ENCODE results near the gene VCAM1. TPM values are rescaled to one million over a fixed set of nuclear protein-coding genes. Genes with fewer than 3 reads are reported as not detected.

Gene VCAM1
- total and polyA plus RNA-seq, 11 donors: 1.3 to 40.7 (median 3.9) TPM

GRCh38 chr1:100703716-100704115, 15.8 kb upstream of the VCAM1 start:
- no peak for DNase-seq
- TF ChIP-seq CTCF (IDR thresholded peaks at IDR 0.05) (no peak), POLR2A (IDR thresholded peaks at IDR 0.05) (no peak)
- Histone ChIP-seq H3K4me1 (peaks cover 0 to 16% (median 0%) of the 10 kb centered on the region in 12 donors), H3K36me3 (no peaks in the 10 kb centered on the region), H3K9me3 (no peaks in the 10 kb centered on the region), H3K27ac (no peak overlapping the region), H3K4me3 (no peak overlapping the region), H3K27me3 (no peaks in the 10 kb centered on the region)
- no peak for ATAC-seq
- 64 to 88% (median 71%) methylated on average over 2 of the region's 2 CpGs for WGBS, 4 donors
- intact Hi-C loops (cut with DNase I): no loop called here

DNA sequence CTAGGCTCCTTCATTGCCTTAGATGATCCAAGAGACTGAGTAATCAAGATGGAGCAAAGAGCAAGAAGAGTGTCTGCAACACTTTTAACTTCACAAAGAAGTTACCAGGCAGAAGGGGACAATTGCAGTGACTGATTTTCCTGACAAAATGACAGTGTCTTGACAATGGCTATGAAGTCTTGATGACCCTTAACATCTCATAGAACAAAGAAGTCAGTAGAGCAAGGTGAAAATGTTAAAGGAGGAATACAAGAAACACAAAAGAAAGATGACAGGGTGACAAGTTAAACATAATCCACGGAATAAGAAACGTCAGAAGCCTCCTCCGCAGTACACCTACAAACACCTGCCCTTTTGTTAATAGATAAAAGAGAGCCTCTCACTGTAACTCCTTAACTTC, 15.1 kb upstream of the VCAM1 start:
- TF ChIP-seq POLR2A (IDR thresholded peaks at IDR 0.05) (no peak), CTCF (IDR thresholded peaks at IDR 0.05) (no peak)
- intact Hi-C loops (cut with DNase I): no loop called here
- 88 to 94% (median 92%) methylated on average over 3 of the region's 3 CpGs for WGBS, 4 donors
- Histone ChIP-seq H3K4me3 (no peak overlapping the region), H3K9me3 (no peaks in the 10 kb centered on the region), H3K4me1 (peaks cover 0 to 24% (median 3%) of the 10 kb centered on the region in 12 donors), H3K27me3 (no peaks in the 10 kb centered on the region), H3K36me3 (no peaks in the 10 kb centered on the region), H3K27ac (no peak overlapping the region)
- ATAC-seq: no peak
- no peak for DNase-seq

DNA sequence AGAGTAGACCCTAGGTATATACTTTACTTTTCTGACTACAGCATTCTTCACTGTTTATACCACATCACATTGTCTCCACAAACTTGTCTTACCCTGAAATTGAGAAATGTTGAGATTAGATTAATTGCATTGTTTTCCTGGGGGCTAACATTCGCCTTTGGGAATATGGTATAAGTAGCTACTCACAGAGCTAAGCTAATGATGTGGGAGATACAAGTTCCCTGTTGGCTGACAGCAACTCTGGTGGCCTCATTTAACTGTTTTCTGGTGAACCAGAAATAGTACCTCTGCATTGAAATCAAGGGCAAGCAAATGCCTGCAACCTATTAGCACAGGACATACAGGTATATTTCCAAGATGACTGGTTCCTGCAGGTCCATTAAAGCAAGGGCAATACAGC, 13.2 kb upstream of the VCAM1 start:
- Histone ChIP-seq H3K4me3 (no peak overlapping the region), H3K36me3 (no peaks in the 10 kb centered on the region), H3K27ac (no peak overlapping the region), H3K9me3 (no peaks in the 10 kb centered on the region), H3K27me3 (no peaks in the 10 kb centered on the region), H3K4me1 (peaks cover 0 to 26% (median 3%) of the 10 kb centered on the region in 12 donors)
- WGBS, 4 donors: 87 to 99% (median 95%) methylated on average over 1 of the region's 1 CpG
- ATAC-seq (no peak), DNase-seq (no peak)
- intact Hi-C loops (cut with DNase I): no loop called here
- TF ChIP-seq CTCF (IDR thresholded peaks at IDR 0.05): no peak
- no peak for TF ChIP-seq POLR2A (IDR thresholded peaks at IDR 0.05)

- intact Hi-C loops (cut with DNase I): no loop called here
- WGBS, 4 donors: 87 to 97% (median 92%) methylated on average over 1 of the region's 1 CpG
Measured at GRCh38 chr1:100706856-100707255, 12.7 kb upstream of the VCAM1 start.

More at GRCh38 chr1:100706856-100707255, 12.7 kb upstream of the VCAM1 start:
- no peak overlapping the region for H3K4me3 ChIP-seq
- DNase-seq (no peak), ATAC-seq (no peak)
- H3K4me1 ChIP-seq: peaks cover 0 to 26% (median 3%) of the 10 kb centered on the region in 12 donors
- no peaks in the 10 kb centered on the region for H3K9me3 ChIP-seq
- TF ChIP-seq CTCF (IDR thresholded peaks at IDR 0.05) (no peak), POLR2A (IDR thresholded peaks at IDR 0.05) (no peak)
- no peaks in the 10 kb centered on the region for H3K27me3 ChIP-seq
- no peaks in the 10 kb centered on the region for H3K36me3 ChIP-seq
- no peak overlapping the region for H3K27ac ChIP-seq

Data from heart left ventricle (tissue), 16 donors.